AG04450 (cell line): ENCODE measurements around the gene HCFC2. TPM values are rescaled to one million over a fixed set of nuclear protein-coding genes. Genes with fewer than 3 reads are reported as not detected.
A peak's percentile ranks its signal among the peaks of the same experiment; 100 is the strongest.
"Not testable (repeated sequence)": the region's sequence is repeated elsewhere in the genome, so short reads cannot be mapped to it uniquely, and the experiment has no call there.

Experiments
- CTCF ChIA-PET: fragments of 300-600, 350-600 bp; formaldehyde crosslinking; extraction: SDS; loops from one replicate; lab custom pipeline; 2022; ENCODE audit warnings: antibody characterized with exemption, inconsistent platforms; lab: Charles Lee
- POLR2A ChIA-PET: fragments of 350-600 bp; formaldehyde crosslinking; extraction: SDS; loops from one replicate; lab custom pipeline; 2021; ENCODE audit warnings: antibody characterized with exemption, inconsistent platforms; lab: Yijun Ruan, JAX
- DNase-seq: peaks from one replicate; pipeline ENCODE4 v3.0.0-alpha.2; 2011; ENCODE audit warnings: low read depth, low spot score
- H3K27ac ChIP-seq: one replicate; pipeline ENCODE4 v1.5.1; 2012; ENCODE audit warnings: low read depth, low read length, control low read depth
- H3K27me3 ChIP-seq: one replicate; pipeline ENCODE4 v1.6.0; 2012; ENCODE audit warnings: low read length; ENCODE audit not compliant: control insufficient read depth, insufficient read depth
- H3K4me3 ChIP-seq: 2 replicates; pipeline ENCODE4 v1.5.1; 2011; ENCODE audit warnings: mild to moderate bottlenecking, low read depth, low read length, control low read depth
- H3K9me3 ChIP-seq: 2 replicates; pipeline ENCODE4 v1.5.1; 2012; ENCODE audit warnings: low read length; ENCODE audit not compliant: control insufficient read depth, insufficient read depth
- CTCF ChIP-seq: IDR thresholded peaks from 2 replicates; pipeline ENCODE4 v1.5.1; 2011; ENCODE audit warnings: low read depth, low read length, control low read depth, inconsistent platforms
- polyA minus RNA-seq: library from RNA; depleted of rRNA, polyadenylated mRNA; stranded (reverse); fragments of >200 nt; gene quantifications from 2 replicates; pipeline ENCODE4 v1.2.3, GENCODE V29; 2011; rRNA and poly(A)+ RNA removed
- polyA plus RNA-seq: library from polyadenylated mRNA; depleted of rRNA; stranded (reverse); fragments of >200 nt; gene quantifications from 2 replicates; pipeline ENCODE4 v1.2.3, GENCODE V29; 2011; rRNA removed

Gene HCFC2
- polyA plus RNA-seq: 20.8 and 31.4 TPM in 2 replicates
- 17.4 and 31.5 TPM in 2 replicates for polyA minus RNA-seq

GRCh38 chr12:104064031-104064841 is at the start of gene HCFC2:
HCFC2 (plus strand) TSS chr12:104064531; CDS start chr12:104064561, 30 bp downstream.
- peak within 1 kb of the TSS; percentile 93 for H3K4me3 ChIP-seq
- ChIA-PET POLR2A (interaction anchor here (0.6 to 2.0 kb wide), 9 partner anchors 14 to 236 kb away, joined by 4 to 18 read pairs (median 5); partner anchors contain the start of genes GLT8D2, HSP90B1 and TDG), CTCF (interaction anchor here (0.7 to 4.2 kb wide), 5 partner anchors 40 to 318 kb away, joined by 3 to 14 read pairs (median 3); no protein-coding TSS in a partner anchor)
- peak within 1 kb of the TSS; percentile 91 for H3K27ac ChIP-seq
- peak; percentile 70 for DNase-seq
- H3K27me3 ChIP-seq: no peaks in the 10 kb centered on the region
- H3K9me3 ChIP-seq: no peaks in the 10 kb centered on the region
- no peak for TF ChIP-seq CTCF

DNA sequence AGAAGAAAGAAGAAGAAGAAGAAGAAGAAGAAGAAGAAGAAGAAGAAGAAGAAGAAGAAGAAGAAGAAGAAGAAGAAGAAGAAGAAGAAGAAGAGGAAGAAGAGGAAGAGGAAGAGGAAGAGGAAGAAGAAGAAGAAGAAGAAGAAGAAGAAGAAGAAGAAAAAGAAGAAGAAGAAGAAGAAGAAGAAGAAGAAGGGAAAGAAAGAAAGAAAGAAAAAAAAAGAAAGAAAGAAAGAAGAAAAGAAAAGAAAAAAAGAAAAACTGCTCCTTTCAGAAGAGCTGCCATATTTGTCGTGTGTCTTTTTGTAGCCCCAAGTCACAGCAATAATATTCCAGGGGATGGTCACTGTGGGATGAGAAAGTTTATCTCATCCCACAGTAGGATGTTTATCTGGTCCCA is 42.5 kb upstream of the HCFC2 start:
- H3K9me3 ChIP-seq, DNase-seq, H3K27ac ChIP-seq, H3K4me3 ChIP-seq, H3K27me3 ChIP-seq, POLR2A ChIA-PET: not testable (repeated sequence)
- CTCF ChIA-PET: interaction anchor here (0.6 kb wide), 1 partner anchor 166 kb away, joined by 3 read pairs; no protein-coding TSS in a partner anchor

- peaks cover 5% of the 10 kb centered on the region for H3K9me3 ChIP-seq
- ChIA-PET POLR2A (no interaction called here), CTCF (no interaction called here)
Measured at GRCh38 chr12:104022786-104023185, 41.5 kb upstream of the HCFC2 start.

GRCh38 chr12:104023710-104024109 is 40.6 kb upstream of the HCFC2 start:
- no peak for TF ChIP-seq CTCF
- Histone ChIP-seq H3K4me3 (no peak overlapping the region), H3K27ac (no peak overlapping the region), H3K9me3 (peaks cover 5% of the 10 kb centered on the region), H3K27me3 (no peaks in the 10 kb centered on the region)
- ChIA-PET CTCF (no interaction called here), POLR2A (interaction anchor here (0.7 kb wide), 1 partner anchor 55 kb away, joined by 3 read pairs; no protein-coding TSS in a partner anchor)
- no peak for DNase-seq

More at GRCh38 chr12:104022786-104023185, 41.5 kb upstream of the HCFC2 start:
- TF ChIP-seq CTCF: no peak
- Histone ChIP-seq H3K4me3 (no peak overlapping the region), H3K27ac (no peak overlapping the region), H3K27me3 (no peaks in the 10 kb centered on the region)
- no peak for DNase-seq

DNA sequence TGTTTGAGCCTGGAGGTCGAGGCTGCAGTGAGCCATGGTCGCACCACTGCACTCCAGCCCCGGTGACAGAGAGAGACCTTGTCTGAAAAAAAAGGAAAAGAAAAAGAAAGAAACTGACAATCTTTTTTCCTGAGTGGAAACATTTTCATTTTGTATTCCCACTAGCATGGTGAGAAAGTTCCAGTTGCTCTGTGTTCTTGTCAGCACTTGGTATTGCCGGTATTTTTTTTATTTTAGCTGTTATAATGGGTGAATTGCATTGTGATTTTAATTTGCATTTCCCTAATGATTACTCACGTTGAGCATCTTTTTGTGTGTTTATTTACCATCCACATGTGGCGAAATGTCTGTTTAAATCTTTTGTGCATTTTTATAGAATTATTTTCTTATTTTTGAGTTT is 40.0 kb upstream of the HCFC2 start:
- TF ChIP-seq CTCF: no peak
- no peak overlapping the region for H3K27ac ChIP-seq
- ChIA-PET POLR2A (interaction anchor here (0.7 kb wide), 1 partner anchor 55 kb away, joined by 3 read pairs; no protein-coding TSS in a partner anchor), CTCF (no interaction called here)
- H3K27me3 ChIP-seq: no peaks in the 10 kb centered on the region
- no peak for DNase-seq
- peaks cover 5% of the 10 kb centered on the region for H3K9me3 ChIP-seq
- H3K4me3 ChIP-seq: no peak overlapping the region
